Stromal cell of bone marrow (primary cell): ENCODE measurements around the gene ATP8B1.

Source experiments
- DNase-seq: peaks from one replicate; pipeline ENCODE4 v3.0.0-alpha.2; 2012; ENCODE audit warnings: low read depth

Gene ATP8B1

DNA sequence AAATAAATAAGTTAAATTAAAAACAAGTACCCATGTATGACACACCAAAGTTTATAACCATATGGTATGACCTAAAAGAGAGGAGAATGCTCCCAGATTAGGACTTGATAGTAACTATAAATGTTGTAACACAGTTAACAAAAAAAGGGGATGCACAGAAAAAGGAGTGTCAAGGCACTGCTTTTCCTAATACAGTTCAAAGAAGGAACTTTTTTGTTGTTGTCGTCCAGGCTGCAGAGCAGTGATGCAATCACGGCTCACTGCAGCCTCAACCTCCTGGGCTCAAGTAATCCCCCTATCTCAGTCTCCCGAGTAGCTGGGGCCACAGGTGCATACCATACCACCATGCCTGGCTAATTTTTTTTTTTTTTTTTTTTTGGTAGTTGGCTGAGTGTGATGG lies 184.2 kb downstream of the ATP8B1 start:
- no peak for DNase-seq

DNA sequence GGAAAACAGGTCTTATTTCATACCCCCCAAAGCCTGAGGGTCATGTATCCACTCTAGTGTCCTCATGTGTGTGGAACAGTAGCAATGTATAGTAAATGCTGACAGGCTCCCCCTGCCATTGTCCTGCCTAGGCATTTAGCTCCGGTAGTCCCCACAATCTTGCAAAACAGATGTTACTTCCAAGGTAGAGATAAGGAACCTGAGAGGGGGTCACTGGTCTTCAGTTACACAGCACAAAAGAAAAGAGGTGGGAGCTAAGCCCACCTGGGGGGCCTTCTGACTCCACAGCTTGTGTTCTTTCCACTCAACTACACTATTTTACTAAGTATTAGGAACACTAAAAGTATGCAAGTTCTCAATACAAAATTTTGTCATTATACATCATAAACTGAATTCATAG lies 199.2 kb downstream of the ATP8B1 start:
- DNase-seq = no peak
